ENCODE results near the gene KRT85. TPM values are rescaled to one million over a fixed set of nuclear protein-coding genes. Genes with fewer than 3 reads are reported as not detected.

Gene KRT85
- total RNA-seq, 2 donors from 2014 or later: not detected

DNA sequence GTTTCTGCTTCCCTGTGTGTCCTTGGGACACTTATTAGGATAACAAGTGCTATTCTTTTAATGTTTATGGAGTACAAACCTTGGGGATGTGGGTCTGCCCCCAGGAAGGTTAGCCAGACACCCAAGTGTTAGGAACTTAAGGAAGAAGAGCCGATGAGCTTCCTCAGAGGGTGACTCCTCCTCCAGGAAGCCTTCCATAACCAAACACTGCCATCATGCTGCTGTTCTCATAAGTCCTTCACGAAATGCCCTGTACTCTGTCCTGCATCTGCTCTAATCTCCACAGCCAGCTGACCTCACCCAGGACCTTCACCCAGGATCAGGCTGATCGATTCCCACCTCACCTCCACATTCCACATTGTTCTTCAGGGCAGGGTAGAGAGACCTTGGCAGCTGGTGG lies 1.2 kb upstream of the KRT85 start:
- Histone ChIP-seq H3K36me3 (no peaks in the 10 kb centered on the region), H3K9me3 (no peaks in the 10 kb centered on the region), H3K4me3 (no peak overlapping the region), H3K27ac (no peak overlapping the region), H3K4me1 (ENCODE audit: control insufficient read depth in 1 of 2, low read depth in 2 of 2) (peaks cover 10 to 16% of the 10 kb centered on the region in 2 donors), H3K27me3 (replicated peaks; ENCODE audit: insufficient read depth) (no peaks in the 10 kb centered on the region)
- DNase-seq (ENCODE audit: low spot score): no peak
- TF ChIP-seq, protein P1, sequence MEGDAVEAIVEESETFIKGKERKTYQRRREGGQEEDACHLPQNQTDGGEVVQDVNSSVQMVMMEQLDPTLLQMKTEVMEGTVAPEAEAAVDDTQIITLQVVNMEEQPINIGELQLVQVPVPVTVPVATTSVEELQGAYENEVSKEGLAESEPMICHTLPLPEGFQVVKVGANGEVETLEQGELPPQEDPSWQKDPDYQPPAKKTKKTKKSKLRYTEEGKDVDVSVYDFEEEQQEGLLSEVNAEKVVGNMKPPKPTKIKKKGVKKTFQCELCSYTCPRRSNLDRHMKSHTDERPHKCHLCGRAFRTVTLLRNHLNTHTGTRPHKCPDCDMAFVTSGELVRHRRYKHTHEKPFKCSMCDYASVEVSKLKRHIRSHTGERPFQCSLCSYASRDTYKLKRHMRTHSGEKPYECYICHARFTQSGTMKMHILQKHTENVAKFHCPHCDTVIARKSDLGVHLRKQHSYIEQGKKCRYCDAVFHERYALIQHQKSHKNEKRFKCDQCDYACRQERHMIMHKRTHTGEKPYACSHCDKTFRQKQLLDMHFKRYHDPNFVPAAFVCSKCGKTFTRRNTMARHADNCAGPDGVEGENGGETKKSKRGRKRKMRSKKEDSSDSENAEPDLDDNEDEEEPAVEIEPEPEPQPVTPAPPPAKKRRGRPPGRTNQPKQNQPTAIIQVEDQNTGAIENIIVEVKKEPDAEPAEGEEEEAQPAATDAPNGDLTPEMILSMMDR (IDR thresholded peaks at IDR 0.05): no peak
- ATAC-seq (ENCODE audit: insufficient number of reproducible peaks, low FRiP score, low read depth): no peak

- Histone ChIP-seq H3K4me3 (no peak overlapping the region), H3K4me1 (ENCODE audit: control insufficient read depth in 1 of 2, low read depth in 2 of 2) (peaks cover 10 to 16% of the 10 kb centered on the region in 2 donors), H3K27ac (no peak overlapping the region), H3K27me3 (replicated peaks; ENCODE audit: insufficient read depth) (no peaks in the 10 kb centered on the region), H3K36me3 (no peaks in the 10 kb centered on the region), H3K9me3 (no peaks in the 10 kb centered on the region)
- DNase-seq (ENCODE audit: low spot score) (no peak), ATAC-seq (ENCODE audit: insufficient number of reproducible peaks, low FRiP score, low read depth) (no peak)
- TF ChIP-seq, protein P1 (IDR thresholded peaks at IDR 0.05): no peak
These were observed 595 bp upstream of the KRT85 start for GRCh38 chr12:52367876-52368275.

DNA sequence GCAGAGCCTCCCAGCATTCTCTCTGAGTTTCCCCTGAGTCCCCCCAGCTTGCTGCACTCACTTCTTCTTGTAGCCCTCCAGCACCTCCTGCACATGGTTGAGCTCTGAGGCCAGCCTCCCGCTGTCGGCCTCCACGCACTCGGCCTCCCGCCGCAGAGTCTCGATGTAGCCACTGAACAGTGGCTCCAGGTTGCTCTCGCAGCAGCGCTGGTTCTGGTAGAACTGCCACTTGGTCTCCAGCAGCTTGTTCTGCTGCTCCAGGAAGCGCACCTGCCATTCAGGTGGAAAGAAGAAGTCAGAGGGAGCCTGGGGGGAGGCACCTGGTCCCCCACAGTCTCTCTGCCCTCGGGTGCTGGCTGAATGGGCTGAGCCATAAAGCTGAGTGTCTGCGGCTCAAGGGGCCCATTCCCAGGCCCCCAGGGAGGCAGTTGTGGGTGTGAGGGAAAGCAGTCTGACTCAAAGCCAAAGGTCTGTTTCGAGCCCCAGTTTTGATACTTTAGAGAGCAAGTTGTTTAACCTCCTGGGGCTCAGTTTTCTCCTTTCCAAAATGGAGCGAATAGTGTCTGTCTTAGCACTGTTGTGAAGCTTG lies 2.3 kb downstream of the KRT85 start:
- no peak for DNase-seq (ENCODE audit: low spot score)
- no peaks in the 10 kb centered on the region for H3K36me3 ChIP-seq
- ATAC-seq (ENCODE audit: insufficient number of reproducible peaks, low FRiP score, low read depth): no peak
- H3K27me3 ChIP-seq (replicated peaks; ENCODE audit: insufficient read depth): no peaks in the 10 kb centered on the region
- H3K4me1 ChIP-seq (ENCODE audit: control insufficient read depth in 1 of 2, low read depth in 2 of 2): no peaks in the 10 kb centered on the region
- H3K4me3 ChIP-seq: no peak overlapping the region
- TF ChIP-seq, protein P1 (IDR thresholded peaks at IDR 0.05): no peak
- H3K9me3 ChIP-seq: no peaks in the 10 kb centered on the region
- no peak overlapping the region for H3K27ac ChIP-seq

DNA sequence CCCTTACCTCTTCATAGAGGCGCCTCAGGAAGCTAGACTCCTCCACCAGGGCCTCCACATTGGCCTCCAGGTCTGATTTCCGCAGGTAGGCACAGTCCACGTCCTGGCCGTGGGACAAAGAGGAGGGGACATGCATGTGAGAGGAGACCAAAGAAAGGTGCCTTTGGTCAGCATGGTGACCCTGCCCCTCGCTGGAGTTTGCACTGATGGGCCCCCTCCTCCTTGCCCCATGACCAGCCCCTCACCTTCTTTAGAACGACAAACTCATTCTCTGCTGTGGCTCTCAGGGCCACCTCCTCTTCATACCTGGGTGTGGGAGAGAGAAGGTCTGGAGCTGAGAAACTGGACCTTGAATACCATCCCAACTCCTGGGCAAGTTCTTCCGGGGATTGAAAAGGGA lies 3.2 kb downstream of the KRT85 start:
- no peaks in the 10 kb centered on the region for H3K27me3 ChIP-seq (replicated peaks; ENCODE audit: insufficient read depth)
- no peaks in the 10 kb centered on the region for H3K4me1 ChIP-seq (ENCODE audit: control insufficient read depth in 1 of 2, low read depth in 2 of 2)
- DNase-seq (ENCODE audit: low spot score) (no peak), ATAC-seq (ENCODE audit: insufficient number of reproducible peaks, low FRiP score, low read depth) (no peak)
- TF ChIP-seq, protein P1 (IDR thresholded peaks at IDR 0.05): no peak
- H3K4me3 ChIP-seq: no peak overlapping the region
- H3K36me3 ChIP-seq: no peaks in the 10 kb centered on the region
- no peaks in the 10 kb centered on the region for H3K9me3 ChIP-seq
- H3K27ac ChIP-seq: no peak overlapping the region

DNA sequence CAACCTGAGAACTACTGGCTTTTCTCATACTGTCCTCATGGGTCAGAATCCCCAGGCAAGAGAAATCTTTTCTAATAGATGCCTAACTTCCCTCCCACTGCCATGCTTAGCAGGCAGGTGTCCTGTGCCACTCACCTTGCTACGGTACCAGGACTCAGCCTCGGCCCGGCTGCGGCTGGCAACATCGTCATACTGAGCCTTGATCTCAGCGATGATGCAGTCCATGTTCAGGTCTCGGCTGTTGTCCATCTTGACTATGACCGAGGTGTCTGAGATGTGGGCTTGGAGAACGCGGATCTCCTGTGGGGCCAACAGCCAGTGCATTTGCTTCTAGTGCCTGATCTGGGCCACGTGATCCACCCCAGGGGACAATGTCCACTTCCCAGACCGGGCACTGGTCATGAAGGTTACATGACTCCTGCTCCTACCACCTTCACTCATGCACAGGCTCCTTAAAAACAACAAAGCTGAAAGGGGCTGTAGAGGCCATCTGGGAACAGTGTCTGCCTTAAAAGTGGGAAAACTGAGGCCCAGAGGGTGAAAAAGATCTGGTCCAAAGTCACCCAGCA lies 4.1 kb downstream of the KRT85 start:
- ATAC-seq (ENCODE audit: insufficient number of reproducible peaks, low FRiP score, low read depth) (no peak), DNase-seq (ENCODE audit: low spot score) (no peak)
- no peaks in the 10 kb centered on the region for H3K36me3 ChIP-seq
- TF ChIP-seq, protein P1 (IDR thresholded peaks at IDR 0.05): no peak
- no peaks in the 10 kb centered on the region for H3K4me1 ChIP-seq (ENCODE audit: control insufficient read depth in 1 of 2, low read depth in 2 of 2)
- H3K9me3 ChIP-seq: no peaks in the 10 kb centered on the region
- no peak overlapping the region for H3K27ac ChIP-seq
- H3K4me3 ChIP-seq: no peak overlapping the region
- H3K27me3 ChIP-seq (replicated peaks; ENCODE audit: insufficient read depth): no peaks in the 10 kb centered on the region

Measured in thoracic aorta (tissue), 2 donors.